H1 (cell line): ENCODE data around the gene BCAS4. TPM values are rescaled to one million over a fixed set of nuclear protein-coding genes. Genes with fewer than 3 reads are reported as not detected.

ENCODE experiments used
- polyA plus RNA-seq, 7 experiments: library from polyadenylated mRNA; depleted of rRNA in 3 of 7; stranded (reverse) in 5 of 7; unstranded in 2 of 7; fragments of >200 nt in 5 of 7; fragments of 200-250 nt in 2 of 7; gene quantifications; 1 replicate in 5 of 7; 2 replicates in 1 of 7; 4 replicates in 1 of 7; pipeline versions ENCODE4 v1.2.1 to v1.2.3, GENCODE V29; 2011 to 2013; ENCODE audit warnings: missing spikeins in 2 of 7, mixed read lengths in 2 of 7
- small RNA-seq: library from polyadenylated mRNA; stranded (forward); fragments of <200 nt; extraction: miRNeasy Mini kit (QIAGEN cat#:217004); gene quantifications from one replicate; pipeline ENCODE3, GENCODE V24; 2013; ENCODE audit not compliant: insufficient read depth
- total RNA-seq: library from RNA; stranded (reverse); fragmentation: NEBNext Ultra II Directional; extraction: Animal tissue kit (Norgen Biotek cat#: 25700); gene quantifications from 2 replicates; pipeline ENCODE4 v1.2.1, GENCODE V29; 2021

BCAS4 gene
- total and polyA plus RNA-seq, 2 of the 8 experiments (the other 6 are each of a cell fraction or from before 2014, with no cell fraction given): 21.2 to 23.6 TPM

Small RNAs within 50 kb of the gene (small RNA-seq; reads per million reads assigned to genes)
- gene TMSB4XP6: not detected

Other genes starting within 250 kb of the BCAS4 start
- 4.5 and 4.7 TPM in 2 replicates for gene RIPOR3, start 103.5 kb upstream of the BCAS4 start, total RNA-seq
- gene RIPOR3, start 103.5 kb upstream of the BCAS4 start, polyA plus RNA-seq (2011; rRNA removed): 3.6 and 5.6 TPM in 2 replicates
- 27.3 and 34.1 TPM in 2 replicates for gene PARD6B, start 63.5 kb upstream of the BCAS4 start, total RNA-seq
- gene PARD6B, start 63.5 kb upstream of the BCAS4 start, polyA plus RNA-seq (2011; rRNA removed): 3.3 and 5.2 TPM in 2 replicates
- 123 and 129 TPM in 2 replicates for gene ADNP, start 136.4 kb downstream of the BCAS4 start, total RNA-seq
- gene ADNP, start 136.4 kb downstream of the BCAS4 start, polyA plus RNA-seq (2011; rRNA removed): 21.1 and 31.6 TPM in 2 replicates
- gene DPM1, start 163.5 kb downstream of the BCAS4 start, total RNA-seq: 57.0 and 61.1 TPM in 2 replicates
- gene DPM1, start 163.5 kb downstream of the BCAS4 start, polyA plus RNA-seq (2011; rRNA removed): 21.6 and 42.3 TPM in 2 replicates
- 6.1 and 6.3 TPM in 2 replicates for gene MOCS3, start 163.8 kb downstream of the BCAS4 start, total RNA-seq
- 6.2 and 8.1 TPM in 2 replicates for gene MOCS3, start 163.8 kb downstream of the BCAS4 start, polyA plus RNA-seq (2011; rRNA removed)
- 16.0 and 17.2 TPM in 2 replicates for gene KCNG1, start 228.0 kb downstream of the BCAS4 start, total RNA-seq
- gene KCNG1, start 228.0 kb downstream of the BCAS4 start, polyA plus RNA-seq (2011; rRNA removed): 18.0 and 35.0 TPM in 2 replicates